Cardiac septum (tissue), 1 donor: Measurements from ENCODE around the gene ALKBH3. TPM values are rescaled to one million over a fixed set of nuclear protein-coding genes. Genes with fewer than 3 reads are reported as not detected.

Experiments
- DNase-seq: peaks from one replicate; pipeline ENCODE4 v3.0.0-alpha.2; 2020; ENCODE audit warnings: low spot score
- intact Hi-C: fragments of 100-400 bp; cut with DNase I; formaldehyde crosslinking; loops from one replicate; pipeline ENCODE4 v1.14.0; 2022
- long read RNA-seq: library from polyadenylated mRNA; unstranded; transcript quantifications from one replicate; pipeline ENCODE4 v2.0.0, GENCODE V29; 2021
- total RNA-seq: library from RNA; stranded (reverse); fragmentation: NEBNext Ultra II Directional; extraction: Animal tissue kit (Norgen Biotek cat#: 25700); gene quantifications from one replicate; pipeline ENCODE4 v1.2.1, GENCODE V29; 2021
- donor health status: DM: no; HTN: no; CAD: no.

Gene ALKBH3
- total RNA-seq = 17.2 TPM
- long read RNA-seq, transcript ALKBH3-201 (10 exons, 1,474 nt) = major isoform, 13 of 13 reads
- long read RNA-seq, partial matches to known transcripts = 0 of 13 reads
- long read RNA-seq, other reads (novel, unspliced or antisense) = 0 of 13 reads

- intact Hi-C loops = no loop called here
- peak; percentile 94 for DNase-seq
Observed at GRCh38 chr11:43880640-43881159, at the start of gene ALKBH3. Gene ALKBH3 (plus strand): TSS chr11:43880831. CDS start chr11:43882653, 1,822 bp downstream.

GRCh38 chr11:43830928-43831440 is 49.6 kb upstream of the ALKBH3 start:
- DNase-seq = no peak
- intact Hi-C loops = loop anchor here (10.0 kb wide), 1 partner anchor 256 kb away; no protein-coding TSS in a partner anchor

- intact Hi-C loops = loop anchor here (10.0 kb wide), 1 partner anchor 258 kb away; no protein-coding TSS in a partner anchor
- DNase-seq = no peak
Observed at GRCh38 chr11:43832536-43832935, 48.1 kb upstream of the ALKBH3 start.

DNA sequence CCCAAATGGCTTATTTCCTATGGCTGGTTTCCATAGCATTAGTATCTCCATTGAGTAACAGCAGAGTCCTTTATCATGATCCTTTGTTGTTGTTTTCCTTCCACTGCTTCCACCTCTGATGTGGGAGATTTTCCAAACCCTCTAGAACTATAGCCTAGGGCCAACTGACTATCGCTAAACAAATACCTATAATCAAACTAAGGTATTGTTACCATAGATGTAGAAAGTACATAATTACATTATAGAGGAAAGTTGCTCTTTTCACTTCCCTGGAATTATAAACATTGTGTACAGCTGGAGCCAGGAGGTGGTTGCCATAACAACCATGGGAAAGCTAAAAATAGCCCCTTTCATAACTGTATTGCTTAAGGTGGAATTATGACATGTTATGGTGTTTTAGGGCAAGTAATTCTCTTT is 47.0 kb upstream of the ALKBH3 start:
- no peak for DNase-seq
- intact Hi-C loops = loop anchor here (10.0 kb wide), 1 partner anchor 259 kb away; no protein-coding TSS in a partner anchor

DNA sequence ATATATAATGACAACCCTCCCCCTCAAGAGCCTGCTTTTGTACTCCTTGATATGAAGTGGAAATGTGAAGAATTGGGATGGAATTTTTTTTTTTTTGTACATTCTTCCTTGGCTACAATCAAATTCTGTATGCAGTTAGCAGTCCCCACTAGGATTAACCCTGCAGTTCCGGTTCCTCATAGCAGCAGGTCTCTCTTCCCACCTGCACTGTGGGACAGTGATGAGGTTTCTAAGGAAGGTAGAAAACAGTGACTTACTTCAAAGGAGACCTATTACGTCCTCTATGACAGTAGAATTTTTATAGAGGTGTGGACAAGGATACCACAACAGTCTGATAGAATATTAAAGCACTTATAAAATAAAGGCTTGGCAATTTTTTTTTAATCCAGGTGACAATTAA is 46.3 kb upstream of the ALKBH3 start:
- intact Hi-C loops = loop anchor here (10.0 kb wide), 1 partner anchor 259 kb away; no protein-coding TSS in a partner anchor
- no peak for DNase-seq

DNA sequence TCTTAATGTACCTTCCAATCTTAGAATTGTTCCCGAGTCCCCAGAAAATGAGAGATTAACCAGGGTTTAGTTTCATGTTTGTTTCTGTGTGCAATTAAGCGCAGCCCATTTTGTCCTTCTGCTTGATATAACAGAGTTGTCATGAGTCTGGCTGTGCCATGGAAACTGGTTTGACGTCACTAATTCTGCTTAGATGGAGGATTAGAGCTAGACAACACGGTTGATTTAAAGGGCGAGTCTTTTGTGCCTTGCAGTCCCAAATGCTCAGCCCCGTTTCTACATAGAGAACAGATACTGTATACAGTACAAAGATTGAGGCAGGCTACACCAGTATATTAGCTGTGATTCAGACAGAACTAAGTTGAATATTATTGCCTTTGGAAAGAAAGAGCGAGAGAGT is 45.5 kb upstream of the ALKBH3 start:
- no peak for DNase-seq
- intact Hi-C loops = loop anchor here (10.0 kb wide), 1 partner anchor 260 kb away; no protein-coding TSS in a partner anchor

DNA sequence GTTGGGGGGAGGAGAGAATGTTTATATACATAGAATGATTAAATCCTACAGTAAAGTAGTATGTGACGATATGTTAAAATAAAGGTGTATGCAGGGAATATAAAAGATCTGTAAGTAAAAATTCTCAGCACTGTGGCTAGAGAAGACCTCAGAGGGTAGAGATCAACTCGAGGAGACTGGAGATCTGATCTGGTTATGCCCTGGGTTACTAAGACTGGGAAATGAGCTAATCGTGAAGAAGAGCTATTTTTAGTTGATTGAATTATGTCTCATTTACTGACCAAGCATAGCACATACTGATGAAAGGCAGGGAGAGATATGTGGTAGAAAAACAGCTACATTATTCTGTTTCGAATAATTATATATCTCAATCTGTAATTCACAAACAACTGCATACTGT is 42.8 kb upstream of the ALKBH3 start:
- DNase-seq = no peak
- intact Hi-C loops = loop anchor here (10.0 kb wide), 1 partner anchor 263 kb away; no protein-coding TSS in a partner anchor

- intact Hi-C loops = no loop called here
- DNase-seq = no peak
Observed at GRCh38 chr11:43842021-43842420, 38.6 kb upstream of the ALKBH3 start.

DNA sequence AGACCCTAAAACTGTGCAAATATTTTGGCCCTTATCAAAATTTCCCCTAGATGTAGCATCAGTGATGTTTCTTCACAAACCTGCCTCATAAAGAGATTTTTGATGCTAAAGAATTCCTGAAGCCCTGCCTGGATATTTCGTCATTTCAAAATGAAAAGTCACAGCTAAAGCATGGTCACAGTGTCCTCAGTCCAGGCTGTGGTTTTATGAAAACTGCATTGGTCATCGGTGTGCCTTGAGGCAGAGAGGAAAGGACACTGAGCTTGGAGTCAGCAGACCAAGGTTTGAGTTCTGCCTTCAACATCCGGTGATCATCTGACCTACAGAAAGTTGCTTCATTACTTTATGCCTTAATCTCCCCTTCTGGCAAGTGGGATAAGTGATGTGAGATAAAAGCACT is 34.8 kb upstream of the ALKBH3 start:
- intact Hi-C loops = no loop called here
- no peak for DNase-seq

DNA sequence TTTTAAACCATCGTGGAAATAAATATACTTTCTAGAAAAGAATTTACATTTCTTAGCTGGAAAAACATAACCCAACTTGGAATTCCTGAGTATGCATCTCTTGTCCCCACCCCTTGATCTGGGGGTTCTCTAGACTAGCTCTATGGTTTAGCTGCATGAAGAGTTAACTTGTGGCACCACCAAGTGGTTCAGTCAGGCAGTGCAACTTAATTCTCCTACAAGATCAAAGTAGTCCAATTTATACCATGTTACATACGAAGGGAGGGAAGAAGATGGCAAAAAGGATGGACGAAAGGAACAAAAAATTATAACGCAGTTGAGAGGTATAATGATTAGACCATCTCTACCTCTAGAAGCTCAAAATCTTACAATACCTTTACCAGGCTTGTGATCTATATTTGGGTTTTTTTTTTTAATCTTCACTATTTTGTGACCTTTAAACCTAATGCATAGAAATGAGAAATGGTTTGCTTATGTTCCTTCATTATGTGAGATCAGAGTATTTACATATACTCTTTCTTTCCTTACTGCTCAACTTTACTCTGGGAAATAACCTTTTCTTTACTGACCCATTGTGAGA is 28.5 kb upstream of the ALKBH3 start:
- no peak for DNase-seq
- intact Hi-C loops = loop anchor here (5.0 kb wide), 1 partner anchor 345 kb away; no protein-coding TSS in a partner anchor

DNA sequence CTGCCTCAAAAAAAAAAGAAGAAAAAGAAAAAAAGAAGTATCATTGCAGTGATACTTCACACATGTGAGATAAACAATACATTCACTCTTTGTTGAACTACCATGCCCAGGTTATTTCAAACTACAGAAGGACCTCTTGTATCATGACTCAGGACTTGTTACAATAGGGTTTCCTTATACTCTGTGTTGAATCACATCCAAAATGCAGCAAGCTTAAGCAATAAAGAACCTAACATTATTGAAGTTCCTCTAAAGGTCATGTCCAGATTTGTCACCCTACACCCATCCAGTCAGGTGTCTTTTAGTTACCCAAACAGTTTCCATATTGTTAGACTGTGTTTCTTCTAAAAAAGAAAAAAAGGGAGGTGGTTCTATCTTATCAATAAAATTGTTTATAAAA is 26.9 kb upstream of the ALKBH3 start:
- intact Hi-C loops = loop anchor here (5.0 kb wide), 1 partner anchor 346 kb away; no protein-coding TSS in a partner anchor
- DNase-seq = no peak

- no peak for DNase-seq
- intact Hi-C loops = no loop called here
Observed at GRCh38 chr11:43856993-43857392, 23.6 kb upstream of the ALKBH3 start.

GRCh38 chr11:43861141-43861540 is 19.5 kb upstream of the ALKBH3 start:
- intact Hi-C loops = no loop called here
- DNase-seq = no peak

DNA sequence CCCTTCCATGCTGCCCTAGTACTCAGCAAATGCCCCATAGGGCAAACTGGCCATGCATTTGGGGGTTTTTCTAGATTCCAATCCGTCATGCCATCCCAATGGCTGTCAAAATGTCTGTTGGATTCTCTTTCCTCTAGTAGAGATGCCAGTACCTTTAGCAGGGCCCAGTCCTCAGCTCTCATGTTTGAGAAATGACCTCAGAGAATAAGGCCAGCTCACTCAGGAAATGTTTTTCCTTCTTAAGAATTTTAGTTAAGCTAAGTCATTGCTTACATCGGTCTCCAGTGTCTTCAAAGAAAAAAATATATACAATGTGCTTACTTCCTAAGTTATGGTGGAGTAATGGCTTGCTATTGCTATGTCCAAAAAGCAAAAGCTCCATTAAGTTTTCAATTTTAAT is 14.1 kb upstream of the ALKBH3 start:
- no peak for DNase-seq
- intact Hi-C loops = no loop called here

DNA sequence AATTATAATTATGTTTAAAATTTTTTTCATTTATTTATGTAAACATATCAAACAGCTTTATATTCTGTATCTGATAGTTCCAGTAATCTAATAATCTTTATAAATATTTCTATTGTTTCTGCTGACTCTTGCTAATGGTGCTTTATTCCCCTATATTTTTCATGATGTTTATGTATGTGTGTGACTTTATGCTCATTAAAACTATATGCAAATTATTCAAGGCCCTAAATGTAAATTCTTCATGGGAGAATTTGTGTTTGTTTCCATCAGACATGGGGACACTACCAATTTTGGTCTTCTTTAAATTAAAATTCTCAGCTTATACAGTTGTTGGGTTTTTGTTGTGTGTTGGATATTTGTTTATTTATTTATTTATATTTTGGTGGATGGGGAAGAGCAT is 13.7 kb upstream of the ALKBH3 start:
- intact Hi-C loops = no loop called here
- no peak for DNase-seq

GRCh38 chr11:43868852-43869567 is 11.6 kb upstream of the ALKBH3 start:
- intact Hi-C loops = no loop called here
- no peak for DNase-seq

DNA sequence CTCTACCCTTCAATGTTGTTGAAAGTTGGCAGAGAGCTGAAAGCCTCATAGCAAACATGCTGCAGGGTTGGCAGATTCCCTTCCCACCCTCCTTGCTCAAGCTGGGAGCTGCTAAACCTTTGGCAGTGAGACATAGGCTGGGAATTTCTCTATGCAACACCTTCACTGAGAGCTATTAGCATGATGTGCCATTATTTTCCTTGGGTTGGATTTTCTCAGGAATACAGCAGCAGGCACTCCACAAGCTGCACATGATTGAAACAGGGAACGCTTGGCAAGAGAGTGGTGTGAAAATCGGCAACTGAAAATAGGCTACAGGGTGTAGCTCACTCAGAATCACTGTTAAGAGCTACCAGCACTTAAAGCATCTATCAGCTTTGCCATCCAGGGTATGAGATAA is 9.6 kb upstream of the ALKBH3 start:
- intact Hi-C loops = no loop called here
- no peak for DNase-seq

DNA sequence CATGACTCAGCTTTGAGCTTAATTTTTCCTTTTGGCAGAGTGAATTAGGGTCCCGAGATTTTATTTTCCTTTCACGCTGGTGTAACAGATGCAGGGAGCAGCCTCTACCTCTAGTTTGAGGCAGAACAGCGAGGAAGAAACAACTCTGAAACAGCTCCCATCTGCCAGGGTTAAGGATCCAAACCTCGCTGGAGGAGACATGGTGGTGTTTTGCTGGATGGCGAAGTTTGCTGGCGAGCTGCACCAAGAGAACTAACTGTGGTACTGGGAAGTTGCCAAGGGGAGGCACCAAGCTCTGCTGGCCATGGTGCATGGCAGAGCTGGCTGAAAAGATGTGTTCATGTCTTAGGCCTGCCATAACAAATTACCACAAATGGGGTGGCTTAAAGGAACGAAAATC is 7.6 kb upstream of the ALKBH3 start:
- intact Hi-C loops = no loop called here
- DNase-seq = no peak

- DNase-seq = no peak
Observed at GRCh38 chr11:43874078-43874477, 6.6 kb upstream of the ALKBH3 start.

DNA sequence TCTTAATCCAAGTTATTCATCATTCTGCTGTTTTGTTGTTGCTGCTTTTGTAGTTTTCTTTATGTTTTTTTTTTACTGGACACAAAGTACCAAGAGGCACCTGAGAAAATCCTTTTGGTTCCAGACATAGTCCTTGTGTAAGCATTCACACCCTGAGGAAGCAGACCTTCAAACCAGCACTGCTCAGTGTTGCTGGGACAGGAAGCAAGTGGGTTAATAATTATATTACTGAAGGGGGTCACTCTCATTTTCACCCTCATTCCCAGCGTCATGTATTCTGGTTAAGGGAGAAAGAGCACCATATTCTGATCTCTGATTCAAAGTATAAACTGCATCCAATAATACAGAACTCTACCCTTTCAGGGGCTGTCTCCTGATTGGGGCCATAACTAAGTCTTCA is 5.9 kb upstream of the ALKBH3 start:
- DNase-seq = no peak
- intact Hi-C loops = no loop called here

More at GRCh38 chr11:43874078-43874477, 6.6 kb upstream of the ALKBH3 start:
- intact Hi-C loops = no loop called here
